Measurements from ENCODE around the gene QSOX1.

The QSOX1 gene

GRCh38 chr1:180239145-180240096, 84.8 kb downstream of the QSOX1 start:
- H3K4me1 ChIP-seq (ENCODE audit: insufficient read depth, low read length, severe bottlenecking) = no peaks in the 10 kb centered on the region
- no peak overlapping the region for H3K9ac ChIP-seq (ENCODE audit: low read length)
- H3K36me3 ChIP-seq (ENCODE audit: insufficient read depth, low read length) = no peaks in the 10 kb centered on the region
- no peaks in the 10 kb centered on the region for H4K20me1 ChIP-seq (ENCODE audit: insufficient read depth, low read length)
- H3K79me2 ChIP-seq (ENCODE audit: insufficient read depth, low read length) = no peaks in the 10 kb centered on the region
- no peak overlapping the region for H3K27ac ChIP-seq (ENCODE audit: low read depth, low read length, poor library complexity, severe bottlenecking)
- TF ChIP-seq EZH2 (IDR thresholded peaks at IDR 0.05; ENCODE audit: borderline replicate concordance, low read length) = no peak
- H3K4me2 ChIP-seq (ENCODE audit: low read length) = no peak overlapping the region
- no peaks in the 10 kb centered on the region for H3K27me3 ChIP-seq (ENCODE audit: insufficient read depth, low read length)
- H3K4me3 ChIP-seq (ENCODE audit: low read depth, low read length, poor library complexity, severe bottlenecking) = no peak overlapping the region
- no peaks in the 10 kb centered on the region for H3K9me2 ChIP-seq (ENCODE audit: low read depth, low read length)
- H3F3A ChIP-seq (ENCODE audit: insufficient read depth, low read length) = no peaks in the 10 kb centered on the region; the same call in 1 of the 2 replicates
- H2AFZ ChIP-seq (ENCODE audit: low read length) = no peak overlapping the region
- no peaks in the 10 kb centered on the region for H3K9me3 ChIP-seq (ENCODE audit: low read length)

GRCh38 chr1:180241716-180242544, 87.3 kb downstream of the QSOX1 start:
- Histone ChIP-seq H3K27me3 (ENCODE audit: insufficient read depth, low read length) (no peaks in the 10 kb centered on the region), H3K4me2 (ENCODE audit: low read length) (no peak overlapping the region), H3K4me1 (ENCODE audit: insufficient read depth, low read length, severe bottlenecking) (no peaks in the 10 kb centered on the region), H4K20me1 (ENCODE audit: insufficient read depth, low read length) (no peaks in the 10 kb centered on the region), H3K79me2 (ENCODE audit: insufficient read depth, low read length) (no peaks in the 10 kb centered on the region), H3K9ac (ENCODE audit: low read length) (no peak overlapping the region), H3K9me2 (ENCODE audit: low read depth, low read length) (no peaks in the 10 kb centered on the region), H3K4me3 (ENCODE audit: low read depth, low read length, poor library complexity, severe bottlenecking) (no peak overlapping the region), H3F3A (ENCODE audit: insufficient read depth, low read length) (no peaks in the 10 kb centered on the region), H3K9me3 (ENCODE audit: low read length) (no peaks in the 10 kb centered on the region), H3K27ac (ENCODE audit: low read depth, low read length, poor library complexity, severe bottlenecking) (no peak overlapping the region), H2AFZ (ENCODE audit: low read length) (no peak overlapping the region), H3K36me3 (ENCODE audit: insufficient read depth, low read length) (no peaks in the 10 kb centered on the region)
- TF ChIP-seq EZH2 (IDR thresholded peaks at IDR 0.05; ENCODE audit: borderline replicate concordance, low read length) (no peak), CTCF (IDR thresholded peaks at IDR 0.05; ENCODE audit: low read length) (no peak)

- H4K20me1 ChIP-seq (ENCODE audit: insufficient read depth, low read length) = no peaks in the 10 kb centered on the region
Observed at GRCh38 chr1:180243517-180244221, 89.0 kb downstream of the QSOX1 start.

More at GRCh38 chr1:180243517-180244221, 89.0 kb downstream of the QSOX1 start:
- H3K4me3 ChIP-seq (ENCODE audit: low read depth, low read length, poor library complexity, severe bottlenecking) = no peak overlapping the region
- no peaks in the 10 kb centered on the region for H3K9me3 ChIP-seq (ENCODE audit: low read length)
- no peaks in the 10 kb centered on the region for H3F3A ChIP-seq (ENCODE audit: insufficient read depth, low read length)
- no peaks in the 10 kb centered on the region for H3K27me3 ChIP-seq (ENCODE audit: insufficient read depth, low read length)
- no peak overlapping the region for H3K9ac ChIP-seq (ENCODE audit: low read length)
- no peak overlapping the region for H2AFZ ChIP-seq (ENCODE audit: low read length)
- no peak for TF ChIP-seq EZH2 (IDR thresholded peaks at IDR 0.05; ENCODE audit: borderline replicate concordance, low read length)
- TF ChIP-seq CTCF (IDR thresholded peaks at IDR 0.05; ENCODE audit: low read length) = no peak
- H3K4me2 ChIP-seq (ENCODE audit: low read length) = no peak overlapping the region
- no peaks in the 10 kb centered on the region for H3K36me3 ChIP-seq (ENCODE audit: insufficient read depth, low read length)
- no peaks in the 10 kb centered on the region for H3K79me2 ChIP-seq (ENCODE audit: insufficient read depth, low read length)
- H3K9me2 ChIP-seq (ENCODE audit: low read depth, low read length) = no peaks in the 10 kb centered on the region
- no peak overlapping the region for H3K27ac ChIP-seq (ENCODE audit: low read depth, low read length, poor library complexity, severe bottlenecking)
- no peaks in the 10 kb centered on the region for H3K4me1 ChIP-seq (ENCODE audit: insufficient read depth, low read length, severe bottlenecking)

Data from OCI-LY1 (cell line).